Calu3 (cell line): Measurements from ENCODE around the gene ERCC2. TPM values are rescaled to one million over a fixed set of nuclear protein-coding genes. Genes with fewer than 3 reads are reported as not detected.

Source experiments
- BruUV-seq: library from RNA; stranded (reverse); fragments of 400-500 nt; replicated peaks from 2 replicates; lab custom pipeline; 2021; lab: Mats Ljungman, UMichigan
- CTCF ChIA-PET: fragments of 300-600 bp; sonication (Branson Sonifier 250); formaldehyde crosslinking; loops from one replicate; lab custom pipeline; 2022; ENCODE audit warnings: antibody characterized with exemption; lab: Charles Lee
- DNase-seq: peaks from one replicate; pipeline ENCODE4 v3.0.0; 2022
- H3K27ac Mint-ChIP-seq: one replicate; pipeline ENCODE4 v1.8.0; 2022; ENCODE audit warnings: mixed read lengths; ENCODE audit not compliant: unreplicated experiment
- H3K27me3 Mint-ChIP-seq: one replicate; pipeline ENCODE4 v1.8.0; 2022; ENCODE audit warnings: mixed read lengths; ENCODE audit not compliant: unreplicated experiment
- H3K36me3 Mint-ChIP-seq: one replicate; pipeline ENCODE4 v1.8.0; 2022; ENCODE audit warnings: mild to moderate bottlenecking, moderate library complexity, mixed read lengths; ENCODE audit not compliant: insufficient read depth, unreplicated experiment
- H3K4me1 Mint-ChIP-seq: one replicate; pipeline ENCODE4 v1.8.0; 2022; ENCODE audit warnings: mild to moderate bottlenecking, low read depth, mixed read lengths; ENCODE audit not compliant: unreplicated experiment
- H3K4me3 Mint-ChIP-seq: one replicate; pipeline ENCODE4 v1.8.0; 2022; ENCODE audit warnings: mild to moderate bottlenecking, low read depth, moderate library complexity, mixed read lengths; ENCODE audit not compliant: unreplicated experiment
- H3K9me3 Mint-ChIP-seq: one replicate; pipeline ENCODE4 v1.8.0; 2022; ENCODE audit warnings: low read depth, mixed read lengths; ENCODE audit not compliant: unreplicated experiment
- CTCF ChIP-seq: fragments of 200-600 bp; IDR thresholded peaks from one replicate; pipeline ENCODE4 v1.8.0; 2022; ENCODE audit warnings: antibody characterized with exemption; ENCODE audit not compliant: unreplicated experiment
- intact Hi-C: fragments of 100-400 bp; cut with micrococcal nuclease; formaldehyde crosslinking; loops from one replicate; pipeline ENCODE4 v1.10.0; 2022; ENCODE audit not compliant: unreplicated experiment
- total RNA-seq: library from RNA; stranded (reverse); gene quantifications from 2 replicates; pipeline ENCODE4 v1.2.3, GENCODE V29; 2022

The ERCC2 gene
- total RNA-seq, 1 experiment from 2014 or later, result 56.4 TPM

- no peak overlapping the region for H3K27ac Mint-ChIP-seq
- CTCF ChIA-PET, result interaction anchor here (0.6 kb wide), 1 partner anchor 134 kb away, joined by 7 read pairs; no protein-coding TSS in a partner anchor
- no peak for DNase-seq
- no peak for TF ChIP-seq CTCF
- intact Hi-C loops, result no loop called here
- peaks cover 40% of the 10 kb centered on the region for H3K27me3 Mint-ChIP-seq
- no peaks in the 10 kb centered on the region for H3K9me3 Mint-ChIP-seq
- H3K36me3 Mint-ChIP-seq, result peaks cover 6% of the 10 kb centered on the region
- BruUV-seq, result no TSS peak
- H3K4me3 Mint-ChIP-seq, result no peak overlapping the region
- H3K4me1 Mint-ChIP-seq, result peaks cover 14% of the 10 kb centered on the region
Observed at GRCh38 chr19:45327404-45328143, 42.8 kb downstream of the ERCC2 start.

GRCh38 chr19:45324349-45324907, 45.9 kb downstream of the ERCC2 start:
- peaks cover 51% of the 10 kb centered on the region for H3K27me3 Mint-ChIP-seq
- no peak for TF ChIP-seq CTCF
- no peak for DNase-seq
- H3K4me3 Mint-ChIP-seq, result no peak overlapping the region
- BruUV-seq, result no TSS peak
- H3K36me3 Mint-ChIP-seq, result peaks cover 6% of the 10 kb centered on the region
- H3K9me3 Mint-ChIP-seq, result no peaks in the 10 kb centered on the region
- intact Hi-C loops, result no loop called here
- peaks cover 23% of the 10 kb centered on the region for H3K4me1 Mint-ChIP-seq
- CTCF ChIA-PET, result no interaction called here
- H3K27ac Mint-ChIP-seq, result no peak overlapping the region

GRCh38 chr19:45323671-45324081, 46.7 kb downstream of the ERCC2 start:
- no TSS peak for BruUV-seq
- peak overlapping the region; percentile 61 for H3K4me3 Mint-ChIP-seq
- CTCF ChIA-PET, result no interaction called here
- peaks cover 23% of the 10 kb centered on the region for H3K4me1 Mint-ChIP-seq
- H3K9me3 Mint-ChIP-seq, result no peaks in the 10 kb centered on the region
- H3K27ac Mint-ChIP-seq, result no peak overlapping the region
- DNase-seq, result peak; percentile 30
- peaks cover 6% of the 10 kb centered on the region for H3K36me3 Mint-ChIP-seq
- H3K27me3 Mint-ChIP-seq, result peaks cover 49% of the 10 kb centered on the region
- intact Hi-C loops, result no loop called here
- TF ChIP-seq CTCF, result no peak

GRCh38 chr19:45322744-45323281, 47.6 kb downstream of the ERCC2 start, which contains the start of gene CKM:
CKM (minus strand) TSS chr19:45322875; CDS start chr19:45319713, 3,162 bp downstream.
- H3K27ac Mint-ChIP-seq, result no peak within 1 kb of the TSS

More at GRCh38 chr19:45322744-45323281, 47.6 kb downstream of the ERCC2 start, which contains the start of gene CKM:
- no TSS peak for BruUV-seq
- DNase-seq, result no peak
- intact Hi-C loops, result no loop called here
- H3K9me3 Mint-ChIP-seq, result no peaks in the 10 kb centered on the region
- TF ChIP-seq CTCF, result no peak
- peak within 1 kb of the TSS; percentile 61 for H3K4me3 Mint-ChIP-seq
- peaks cover 6% of the 10 kb centered on the region for H3K36me3 Mint-ChIP-seq
- CTCF ChIA-PET, result interaction anchor here (0.7 kb wide), 1 partner anchor 148 kb away, joined by 4 read pairs; no protein-coding TSS in a partner anchor
- H3K27me3 Mint-ChIP-seq, result peaks cover 49% of the 10 kb centered on the region
- peaks cover 23% of the 10 kb centered on the region for H3K4me1 Mint-ChIP-seq
